Measurements from ENCODE around the gene SLIT3.

SLIT3 gene

DNA sequence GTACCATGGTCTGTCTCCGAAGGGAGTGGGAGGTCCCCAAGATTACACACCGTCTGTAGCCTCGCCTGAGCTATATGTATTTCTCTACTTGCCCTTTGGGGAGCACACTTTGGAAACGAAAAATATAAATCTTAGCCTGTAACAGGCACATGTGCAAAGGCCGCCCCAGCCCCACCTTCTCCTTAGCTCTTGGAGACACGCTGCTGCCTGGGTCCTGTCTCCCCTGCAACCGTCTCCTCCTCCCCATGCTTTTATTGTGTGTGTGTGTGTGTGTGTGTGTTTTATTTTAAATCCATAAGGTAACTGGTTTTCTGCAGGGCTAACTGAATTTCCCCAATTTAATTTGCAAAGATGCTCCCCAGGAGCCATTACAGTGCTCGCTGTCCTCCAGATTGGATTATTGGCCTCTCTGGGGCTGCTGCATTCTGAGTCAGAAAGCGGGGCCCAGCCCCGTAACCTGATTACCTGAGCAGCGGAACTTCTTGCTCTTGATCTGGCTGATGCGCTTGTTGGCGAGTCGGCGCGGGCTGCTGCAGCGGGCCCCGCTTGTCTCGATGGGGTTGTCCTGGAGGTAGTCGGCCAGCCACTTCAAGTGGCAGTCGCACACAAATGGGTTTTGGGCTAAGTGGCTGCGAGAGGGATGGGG is 528.5 kb downstream of the SLIT3 start:
- Mint-ChIP-seq H3K36me3 (ENCODE audit: low read depth) (peaks cover 78% of the 10 kb centered on the region), H3K4me3 (no peak overlapping the region), H3K4me1 (peaks cover 15% of the 10 kb centered on the region), H3K9me3 (peaks cover 5% of the 10 kb centered on the region), H3K27me3 (ENCODE audit: low read depth) (peaks cover 21% of the 10 kb centered on the region), H3K27ac (peak overlapping the region in 2 of 3 experiments; percentile 23 to 40)
- TF ChIP-seq CTCF (IDR thresholded peaks at IDR 0.05; ENCODE audit: unreplicated experiment in 3 of 3) = no peak

- peaks cover 77% of the 10 kb centered on the region for H3K36me3 Mint-ChIP-seq (ENCODE audit: low read depth)
- no peak overlapping the region for H3K4me3 Mint-ChIP-seq
- H3K4me1 Mint-ChIP-seq = peaks cover 15% of the 10 kb centered on the region
- H3K27ac Mint-ChIP-seq = peak overlapping the region in 2 of 3 experiments; percentile 23 to 40
- TF ChIP-seq CTCF (IDR thresholded peaks at IDR 0.05; ENCODE audit: unreplicated experiment in 3 of 3) = no peak
- peaks cover 5% of the 10 kb centered on the region for H3K9me3 Mint-ChIP-seq
- H3K27me3 Mint-ChIP-seq (ENCODE audit: low read depth) = peaks cover 16% of the 10 kb centered on the region
Measured at GRCh38 chr5:168771678-168772077, 529.3 kb downstream of the SLIT3 start.

DNA sequence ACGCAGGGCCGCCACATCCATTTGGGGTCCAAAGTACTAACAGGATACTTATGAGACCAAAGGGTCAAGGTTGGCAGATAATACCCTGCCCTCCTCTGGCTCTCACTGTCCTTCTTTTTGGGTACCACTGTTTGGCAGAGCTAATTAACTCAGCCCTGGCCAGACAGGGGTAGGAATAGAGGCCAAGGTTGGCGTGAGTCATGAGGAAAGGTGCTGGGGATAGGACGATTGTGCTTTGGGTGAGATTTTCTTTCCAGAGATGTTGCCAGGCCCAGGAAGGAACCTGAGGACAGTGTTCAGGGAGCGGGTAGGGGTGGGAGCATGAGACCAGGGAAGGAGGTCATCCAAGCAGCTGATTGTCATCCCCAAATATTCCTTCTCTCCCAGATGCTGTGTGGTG is 529.9 kb downstream of the SLIT3 start:
- Mint-ChIP-seq H3K27me3 (ENCODE audit: low read depth) (peaks cover 16% of the 10 kb centered on the region), H3K9me3 (peaks cover 5% of the 10 kb centered on the region), H3K36me3 (ENCODE audit: low read depth) (peaks cover 80% of the 10 kb centered on the region), H3K27ac (no peak overlapping the region), H3K4me3 (no peak overlapping the region), H3K4me1 (peaks cover 14% of the 10 kb centered on the region)
- TF ChIP-seq CTCF (IDR thresholded peaks at IDR 0.05; ENCODE audit: unreplicated experiment in 3 of 3) = no peak

DNA sequence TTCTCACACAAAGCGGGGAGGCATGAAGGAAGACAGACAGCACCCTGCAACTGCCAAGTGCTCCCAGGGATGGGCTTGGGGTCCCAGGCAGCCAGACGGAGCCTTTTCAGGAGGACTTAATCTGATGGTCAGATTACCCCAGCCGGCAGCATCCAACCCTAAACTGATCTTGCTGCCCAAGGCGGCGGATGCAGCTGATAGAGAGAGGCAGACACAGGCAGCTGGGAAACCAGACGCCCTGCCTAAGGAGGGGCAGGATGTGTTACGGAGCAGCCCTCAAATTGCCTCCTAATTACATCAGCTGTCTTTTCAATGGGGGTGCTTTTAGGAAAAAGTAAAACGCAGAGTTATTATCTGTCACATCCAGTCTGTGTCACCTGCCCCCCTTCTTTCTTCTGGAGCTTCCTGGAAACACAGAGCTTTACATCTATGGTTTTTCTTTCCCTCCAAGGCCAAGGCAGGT is 530.9 kb downstream of the SLIT3 start:
- TF ChIP-seq CTCF (IDR thresholded peaks at IDR 0.05; ENCODE audit: unreplicated experiment in 3 of 3) = no peak
- H3K4me3 Mint-ChIP-seq = no peak overlapping the region
- peaks cover 18% of the 10 kb centered on the region for H3K4me1 Mint-ChIP-seq
- H3K27ac Mint-ChIP-seq = no peak overlapping the region
- H3K27me3 Mint-ChIP-seq (ENCODE audit: low read depth) = peaks cover 11% of the 10 kb centered on the region
- H3K9me3 Mint-ChIP-seq = peaks cover 5% of the 10 kb centered on the region
- peaks cover 77% of the 10 kb centered on the region for H3K36me3 Mint-ChIP-seq (ENCODE audit: low read depth)

- Mint-ChIP-seq H3K4me3 (no peak overlapping the region), H3K9me3 (peaks cover 5% of the 10 kb centered on the region), H3K27ac (no peak overlapping the region), H3K4me1 (peaks cover 18% of the 10 kb centered on the region), H3K36me3 (ENCODE audit: low read depth) (peaks cover 66% of the 10 kb centered on the region), H3K27me3 (ENCODE audit: low read depth) (peaks cover 14% of the 10 kb centered on the region)
- no peak for TF ChIP-seq CTCF (IDR thresholded peaks at IDR 0.05; ENCODE audit: unreplicated experiment in 3 of 3)
Measured at GRCh38 chr5:168768172-168768571, 532.8 kb downstream of the SLIT3 start.

DNA sequence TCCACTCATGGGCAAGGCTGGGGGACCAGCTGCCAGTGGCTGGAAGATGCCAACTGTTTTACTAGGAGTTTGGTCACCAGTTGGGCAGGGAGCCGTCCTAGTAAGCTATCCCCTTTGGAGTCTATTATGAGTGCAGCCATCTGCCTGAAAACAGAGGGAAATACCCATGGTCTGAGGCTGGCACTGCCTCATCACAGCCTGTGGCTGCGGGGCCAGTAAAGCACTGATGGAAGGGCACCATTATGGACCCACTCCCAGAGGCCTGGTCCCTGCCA is 534.6 kb downstream of the SLIT3 start:
- H3K27me3 Mint-ChIP-seq (ENCODE audit: low read depth) = peaks cover 13% of the 10 kb centered on the region
- H3K27ac Mint-ChIP-seq = peak overlapping the region in 1 of 3 experiments; percentile 20
- TF ChIP-seq CTCF (IDR thresholded peaks at IDR 0.05; ENCODE audit: unreplicated experiment in 3 of 3) = no peak
- peaks cover 5% of the 10 kb centered on the region for H3K9me3 Mint-ChIP-seq
- H3K4me1 Mint-ChIP-seq = peaks cover 13% of the 10 kb centered on the region
- peaks cover 55% of the 10 kb centered on the region for H3K36me3 Mint-ChIP-seq (ENCODE audit: low read depth)
- no peak overlapping the region for H3K4me3 Mint-ChIP-seq

Measured in nephron (organoid).